ENCODE data around the gene ZSCAN16.

Gene ZSCAN16

DNA sequence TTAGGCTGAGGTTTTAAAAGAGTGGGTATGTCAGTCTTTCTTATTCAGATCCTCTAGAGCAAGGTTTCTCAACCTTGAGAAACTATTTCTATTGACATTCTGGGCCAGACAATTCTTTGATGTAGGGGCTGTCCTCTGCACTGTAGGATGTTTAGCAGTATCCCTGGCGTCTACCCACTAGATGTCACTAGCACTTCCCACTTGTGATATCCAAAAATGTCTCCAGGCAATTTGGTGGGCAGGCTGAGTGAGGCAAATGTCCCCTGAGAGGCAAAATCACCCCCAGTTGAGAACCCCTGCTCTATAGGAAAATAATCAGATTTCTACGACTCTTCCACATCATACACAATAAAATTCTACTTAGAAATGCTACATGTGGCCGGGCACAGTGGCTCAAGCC is 9.6 kb downstream of the ZSCAN16 start:
- DNase-seq (ENCODE audit: low read depth, low spot score) = no peak

DNA sequence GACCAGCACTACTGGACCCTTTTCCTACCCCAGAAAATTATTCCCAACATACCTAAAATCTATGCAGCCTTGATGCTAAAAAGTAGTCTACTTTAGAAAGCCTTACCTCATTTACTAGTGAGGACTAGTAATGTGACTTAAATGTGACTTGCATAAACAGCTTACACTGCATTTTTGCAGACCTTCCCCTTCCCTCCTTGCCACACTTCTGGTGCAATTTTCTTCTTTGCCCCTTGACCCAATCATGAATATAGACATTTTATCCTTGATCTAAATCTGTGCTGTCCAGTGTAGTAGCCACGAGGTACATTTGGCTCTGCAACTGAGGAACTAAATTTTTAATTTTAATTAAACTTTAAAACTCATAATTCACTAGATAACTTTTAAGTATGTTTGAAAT is 10.3 kb downstream of the ZSCAN16 start:
- no peak for DNase-seq (ENCODE audit: low read depth, low spot score)

DNA sequence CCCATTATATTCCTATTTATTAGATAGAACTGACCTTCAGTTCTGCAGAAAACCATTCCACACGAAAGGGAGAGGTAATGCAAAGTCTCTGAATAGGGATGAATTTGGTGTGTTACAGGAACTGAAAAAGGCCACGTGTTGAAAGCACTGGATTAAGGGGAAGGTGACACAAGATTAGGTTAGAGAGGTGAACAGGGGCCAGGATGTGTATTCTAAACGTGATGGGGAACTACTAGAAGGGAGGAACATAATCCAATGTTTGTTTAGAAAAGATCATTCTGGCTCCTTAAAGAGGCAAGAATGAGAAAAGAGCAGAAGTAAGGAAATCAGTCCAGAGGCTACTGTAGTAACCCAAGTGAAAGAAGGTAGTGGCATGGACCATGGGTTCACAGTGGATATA is 11.0 kb downstream of the ZSCAN16 start:
- DNase-seq (ENCODE audit: low read depth, low spot score) = no peak

DNA sequence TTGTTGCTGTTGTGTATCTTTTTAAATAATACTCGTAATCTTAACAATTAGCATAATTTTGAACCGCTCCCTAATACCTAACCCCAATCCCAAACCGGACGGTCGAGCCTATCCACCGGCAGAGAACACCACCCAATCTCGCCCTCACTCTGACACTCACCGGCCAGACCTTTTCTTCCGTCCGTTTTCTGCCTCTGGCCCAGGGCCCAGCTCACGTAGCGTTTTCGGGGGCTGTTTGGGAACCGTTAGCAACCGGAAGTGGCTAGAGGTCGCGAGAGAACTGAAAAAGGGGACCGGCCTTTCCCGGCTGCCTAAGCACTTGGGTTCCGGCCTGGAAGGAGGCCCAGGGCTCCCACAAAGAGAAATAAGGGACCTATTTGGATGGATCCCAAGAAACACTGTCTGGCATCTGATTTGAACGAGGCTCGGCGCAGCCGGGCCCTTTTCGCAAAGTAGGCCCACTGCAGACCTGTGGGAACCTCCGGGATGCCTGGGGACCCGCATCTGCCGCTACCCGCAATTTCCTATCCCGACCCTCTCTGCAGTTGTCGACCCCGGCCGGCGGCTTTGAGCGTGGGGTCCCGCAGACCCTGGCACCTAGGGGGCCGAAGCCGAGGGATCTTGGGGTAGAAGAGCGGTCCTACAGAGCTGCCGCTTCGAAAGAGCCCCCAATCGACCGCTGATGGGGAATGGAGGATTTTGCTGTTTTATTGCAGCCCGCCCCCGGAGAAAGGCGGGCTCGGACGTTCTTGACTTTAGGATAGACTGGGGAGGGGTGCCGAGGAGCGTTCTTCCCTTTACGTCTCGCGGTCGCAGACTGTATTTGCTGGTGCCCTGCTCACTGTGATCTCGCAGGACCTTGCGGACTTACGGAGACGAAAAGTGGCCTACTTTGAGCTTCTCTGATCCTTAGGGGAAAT is 12.4 kb downstream of the ZSCAN16 start:
- DNase-seq (ENCODE audit: low read depth, low spot score) = peak; percentile 80

DNA sequence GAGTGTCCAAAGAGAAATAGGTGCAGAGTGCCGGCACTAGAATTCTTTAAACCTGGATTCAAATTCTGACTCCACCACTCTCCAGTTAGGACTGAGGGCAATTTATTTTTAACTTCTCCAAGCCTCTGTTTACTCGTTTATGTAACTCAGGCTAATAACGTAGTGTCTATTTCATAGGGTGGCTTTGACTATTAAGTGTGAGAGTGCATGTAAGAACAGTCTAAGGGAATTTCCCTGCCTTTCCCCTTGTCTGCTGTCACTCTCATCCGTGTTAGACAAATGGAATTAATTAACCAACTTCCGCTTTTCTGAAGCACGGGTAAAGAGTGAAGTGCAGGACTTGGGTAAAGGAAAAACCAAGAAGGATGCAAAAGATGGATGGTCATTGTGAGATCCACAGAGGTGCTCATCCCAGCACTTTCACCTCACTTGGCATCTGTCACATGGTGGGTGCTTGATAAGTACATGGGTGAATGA is 13.1 kb downstream of the ZSCAN16 start:
- no peak for DNase-seq (ENCODE audit: low read depth, low spot score)

DNA sequence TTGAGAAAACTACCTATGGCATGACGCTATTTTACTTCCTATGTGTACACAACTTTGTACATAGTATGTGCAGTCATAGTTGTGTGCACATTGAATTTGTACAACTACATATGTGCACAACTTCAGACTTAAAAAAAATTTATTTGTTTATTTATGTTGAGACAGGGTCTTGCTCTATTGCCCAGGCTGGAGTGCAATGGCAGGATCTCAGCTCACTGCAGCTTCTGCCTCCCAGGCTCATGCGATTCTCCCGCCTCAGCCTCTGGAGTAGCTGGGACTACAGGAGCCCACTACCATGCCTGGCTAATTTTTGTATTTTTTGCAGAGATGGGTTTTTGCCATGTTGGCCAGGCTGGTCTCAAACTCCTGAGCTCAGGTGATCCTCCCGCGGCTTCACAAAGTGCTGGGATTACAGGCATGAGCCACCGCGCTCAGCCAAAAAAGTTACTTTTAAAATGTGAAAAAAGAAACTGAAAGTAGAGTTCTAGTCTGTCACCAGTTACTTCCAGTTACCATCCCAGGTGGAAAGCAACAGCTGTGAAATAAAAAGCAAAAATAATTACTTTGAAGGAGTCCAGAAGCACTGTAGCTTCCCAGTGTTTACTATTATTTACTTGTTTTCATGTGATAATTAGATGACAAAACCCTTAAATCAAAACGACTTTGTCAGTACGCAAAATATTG is 15.6 kb downstream of the ZSCAN16 start:
- DNase-seq (ENCODE audit: low read depth, low spot score) = no peak

DNA sequence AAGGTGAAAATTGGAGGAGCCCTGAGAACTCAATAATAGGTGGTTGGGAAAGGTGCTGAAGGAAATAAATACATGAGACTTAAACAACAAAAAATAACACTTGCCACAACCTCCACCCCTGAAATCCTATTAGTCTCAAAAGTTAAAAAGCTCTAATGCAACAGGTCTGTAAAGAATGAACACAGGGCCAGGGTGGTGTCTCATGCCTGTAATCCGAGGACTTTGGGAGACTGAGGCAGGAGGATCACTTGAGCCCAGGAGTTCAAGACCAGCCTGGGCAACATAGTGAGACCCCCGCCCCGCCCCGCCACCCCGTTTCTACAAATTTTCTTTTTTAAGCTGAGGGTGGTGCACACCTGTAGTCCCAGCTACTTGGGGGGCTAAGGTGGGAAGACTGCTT is 16.2 kb downstream of the ZSCAN16 start:
- DNase-seq (ENCODE audit: low read depth, low spot score) = no peak

DNA sequence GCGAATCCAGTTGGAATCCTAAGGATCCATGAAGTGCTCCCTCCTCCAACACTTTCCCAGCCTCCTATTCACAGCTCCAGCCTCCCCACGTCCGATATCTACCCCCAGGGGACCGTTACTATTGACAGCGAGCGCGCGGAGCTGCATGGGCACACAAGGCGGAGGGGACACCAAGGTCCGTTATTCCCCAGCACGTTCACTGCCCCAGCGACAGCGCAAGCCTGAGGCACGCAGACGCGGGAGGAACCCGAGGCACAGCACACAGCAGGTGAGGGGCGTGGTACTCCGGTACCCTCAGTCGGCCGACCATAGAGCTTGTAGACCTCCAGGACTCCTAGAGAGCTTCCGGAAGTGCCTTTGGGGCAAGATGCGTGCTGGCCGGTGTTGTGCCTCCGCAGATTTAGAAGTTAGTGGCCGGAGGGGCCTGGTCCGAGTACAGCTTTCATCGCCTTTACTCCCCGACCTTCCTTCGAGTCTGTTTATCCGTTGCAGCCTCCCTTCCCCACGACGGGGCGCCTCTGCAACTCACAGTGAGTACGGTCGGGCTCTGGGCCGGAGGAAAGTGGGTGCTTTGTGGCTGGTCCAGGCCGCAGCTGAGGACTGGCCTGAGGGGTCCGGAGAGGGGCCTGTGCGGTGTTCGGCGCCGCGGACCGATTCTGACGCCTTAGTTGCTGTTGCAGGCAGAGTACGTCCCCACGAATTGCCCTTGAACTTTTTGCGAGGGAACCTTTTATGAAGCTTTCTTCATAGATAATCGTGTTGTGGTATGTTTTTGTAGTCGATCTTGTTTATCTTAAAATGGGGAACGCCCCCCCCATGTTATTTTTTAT is 17.3 kb downstream of the ZSCAN16 start, which contains the start of gene ZKSCAN8:
TSS of gene ZKSCAN8 (plus strand) at position 384 of the 830 bp plus-strand sequence. CDS start 6,525 bp downstream, outside the sequence.
- peak; percentile 92 for DNase-seq (ENCODE audit: low read depth, low spot score)

DNA sequence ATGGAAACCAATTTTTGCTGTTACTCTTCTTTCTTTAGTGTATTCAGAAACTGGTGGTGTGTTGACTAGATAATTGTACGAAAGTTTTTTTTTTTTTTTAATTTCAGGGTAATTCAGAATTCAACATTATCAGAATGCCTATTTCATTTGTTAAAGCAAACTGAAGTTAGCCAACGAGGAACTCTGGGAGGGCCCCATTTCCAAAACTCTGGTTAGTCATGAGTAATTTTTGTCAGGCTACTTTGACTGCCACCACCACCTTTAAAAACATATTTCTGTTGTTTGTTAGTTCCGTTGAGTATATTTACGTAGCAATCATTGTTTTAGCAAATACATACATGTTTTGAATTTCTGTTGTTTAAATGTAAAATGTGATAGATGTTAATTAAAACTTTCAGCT is 18.0 kb downstream of the ZSCAN16 start:
- DNase-seq (ENCODE audit: low read depth, low spot score) = no peak

DNA sequence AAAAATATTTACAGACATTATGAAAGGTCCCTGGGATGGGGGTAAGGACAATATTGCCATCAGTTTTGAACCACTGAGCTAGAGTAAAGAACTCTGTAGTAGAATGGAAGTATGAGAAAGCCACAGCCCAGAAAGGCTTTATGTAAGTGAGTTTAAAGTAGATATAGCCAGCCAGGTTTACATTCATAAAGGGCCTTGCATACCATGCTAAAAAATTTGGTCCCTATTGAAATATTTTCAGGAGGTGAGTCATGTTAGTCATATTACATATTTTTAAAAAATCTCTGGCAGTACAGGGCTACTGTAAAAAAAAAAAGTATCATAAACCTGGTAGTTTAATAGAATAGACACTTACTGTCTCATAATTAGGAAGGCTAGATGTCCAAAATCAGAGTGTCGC is 20.8 kb downstream of the ZSCAN16 start:
- DNase-seq (ENCODE audit: low read depth, low spot score) = no peak

DNA sequence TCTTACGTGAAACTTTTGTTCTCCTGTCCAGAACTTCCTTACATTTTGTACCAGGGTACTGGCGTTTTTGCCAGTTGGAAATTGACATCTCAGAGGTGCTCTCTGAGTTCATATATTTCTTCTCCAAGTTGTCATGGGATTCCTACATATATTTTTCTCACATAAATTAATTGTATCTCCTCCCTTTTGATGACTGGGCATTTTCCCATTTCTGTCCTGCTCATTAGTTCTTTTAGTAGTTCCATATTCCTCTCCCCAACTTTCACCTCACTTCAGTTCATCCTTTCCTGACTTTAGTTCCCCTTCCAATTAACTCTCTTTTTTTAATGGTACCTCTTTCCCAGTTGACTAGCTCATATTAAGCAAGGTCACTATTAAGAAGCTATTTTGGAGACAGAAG is 28.1 kb downstream of the ZSCAN16 start:
- no peak for DNase-seq (ENCODE audit: low read depth, low spot score)

DNA sequence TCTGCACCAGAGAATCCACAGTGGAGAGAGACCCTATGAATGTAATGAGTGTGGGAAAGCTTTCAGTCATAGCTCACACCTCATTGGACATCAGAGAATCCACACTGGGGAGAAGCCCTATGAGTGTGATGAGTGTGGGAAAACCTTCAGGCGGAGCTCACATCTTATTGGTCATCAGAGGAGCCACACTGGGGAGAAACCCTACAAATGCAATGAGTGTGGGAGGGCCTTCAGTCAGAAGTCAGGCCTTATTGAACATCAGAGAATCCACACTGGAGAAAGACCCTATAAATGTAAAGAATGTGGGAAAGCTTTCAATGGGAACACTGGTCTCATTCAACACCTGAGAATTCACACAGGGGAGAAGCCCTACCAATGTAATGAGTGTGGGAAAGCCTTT is 29.1 kb downstream of the ZSCAN16 start:
- DNase-seq (ENCODE audit: low read depth, low spot score) = no peak

DNA sequence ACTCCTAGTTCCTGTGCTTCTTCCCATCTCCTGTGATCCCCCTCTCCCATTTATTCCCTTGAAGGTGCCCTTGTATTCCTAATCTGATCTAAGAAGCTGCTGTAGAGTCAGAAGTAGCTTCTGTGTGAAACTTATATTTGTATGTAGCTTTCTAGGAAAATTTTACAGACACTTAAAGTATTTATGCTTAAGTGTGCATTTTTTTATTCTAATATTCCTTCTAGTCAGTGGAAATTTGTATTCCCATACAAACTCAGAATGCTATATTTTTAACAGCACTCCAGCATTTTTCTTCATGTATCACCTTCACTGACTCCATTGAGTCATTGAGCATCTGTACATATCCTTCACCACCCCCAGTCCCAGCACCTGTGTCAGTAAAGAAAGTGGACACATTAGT is 29.9 kb downstream of the ZSCAN16 start:
- no peak for DNase-seq (ENCODE audit: low read depth, low spot score)

DNA sequence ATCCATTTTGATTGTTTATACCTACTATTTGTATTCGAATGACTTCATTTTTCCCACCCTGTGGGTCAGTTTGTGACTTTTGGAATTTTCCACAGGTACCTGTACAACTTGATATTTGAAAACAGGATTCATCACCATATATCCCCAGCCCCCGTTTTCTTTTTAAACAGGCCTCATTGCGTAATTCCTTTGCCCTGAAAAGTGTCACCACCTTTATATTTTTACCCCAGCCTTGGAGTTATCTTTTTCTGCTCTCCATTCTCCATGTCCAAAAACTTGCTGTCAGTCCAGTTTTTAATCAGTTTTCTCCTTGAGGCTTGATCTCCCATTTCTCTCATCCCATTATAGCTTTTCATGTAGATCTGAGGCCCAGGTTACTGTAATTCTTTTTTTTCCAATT is 33.9 kb downstream of the ZSCAN16 start:
- no peak for DNase-seq (ENCODE audit: low read depth, low spot score)

DNA sequence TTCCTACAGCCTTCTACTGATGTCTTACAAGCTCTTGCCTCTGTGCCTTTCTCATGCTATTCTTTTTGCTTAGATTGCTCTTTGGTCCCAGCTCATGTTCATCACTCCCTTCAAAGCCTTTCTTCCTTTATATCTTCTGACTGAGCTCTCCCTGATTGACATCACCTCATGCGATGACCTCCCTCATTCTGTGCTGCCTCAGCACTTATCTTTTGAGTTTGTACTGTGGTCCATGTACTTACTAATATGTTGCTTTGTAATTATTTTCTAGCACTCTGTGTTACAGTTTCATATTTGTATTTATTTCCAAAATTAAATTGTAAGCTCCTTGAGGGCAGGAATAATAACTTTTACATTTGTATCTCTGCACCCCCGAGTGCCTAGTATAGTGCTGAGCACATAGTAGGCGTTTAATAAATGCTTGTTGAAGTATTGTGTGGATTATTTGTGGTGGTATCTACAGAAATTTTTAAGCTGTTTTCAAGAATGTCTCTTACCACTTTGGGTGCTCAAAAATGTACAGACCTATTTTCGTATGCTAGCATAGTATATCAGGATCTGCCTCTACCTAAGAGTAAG is 34.7 kb downstream of the ZSCAN16 start:
- DNase-seq (ENCODE audit: low read depth, low spot score) = no peak

DNA sequence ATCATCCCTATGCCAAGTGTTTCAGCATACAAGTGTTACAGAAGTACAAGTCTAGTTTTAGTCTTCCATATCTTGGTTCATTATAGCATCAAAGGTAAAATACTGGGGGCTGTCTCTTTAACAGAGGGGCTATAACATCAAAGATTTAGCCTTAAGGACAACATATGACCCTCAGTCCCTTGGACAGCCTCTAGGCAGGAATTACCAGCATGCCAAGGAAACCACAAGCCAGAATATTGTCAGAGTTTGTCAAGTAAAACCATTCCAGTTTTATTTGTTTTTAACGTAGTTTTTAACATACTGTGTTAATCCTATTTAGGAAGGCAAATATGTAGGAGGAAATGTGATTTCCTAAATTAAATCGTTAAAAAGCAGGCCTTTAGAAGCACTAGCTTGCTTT is 35.8 kb downstream of the ZSCAN16 start:
- DNase-seq (ENCODE audit: low read depth, low spot score) = no peak

DNA sequence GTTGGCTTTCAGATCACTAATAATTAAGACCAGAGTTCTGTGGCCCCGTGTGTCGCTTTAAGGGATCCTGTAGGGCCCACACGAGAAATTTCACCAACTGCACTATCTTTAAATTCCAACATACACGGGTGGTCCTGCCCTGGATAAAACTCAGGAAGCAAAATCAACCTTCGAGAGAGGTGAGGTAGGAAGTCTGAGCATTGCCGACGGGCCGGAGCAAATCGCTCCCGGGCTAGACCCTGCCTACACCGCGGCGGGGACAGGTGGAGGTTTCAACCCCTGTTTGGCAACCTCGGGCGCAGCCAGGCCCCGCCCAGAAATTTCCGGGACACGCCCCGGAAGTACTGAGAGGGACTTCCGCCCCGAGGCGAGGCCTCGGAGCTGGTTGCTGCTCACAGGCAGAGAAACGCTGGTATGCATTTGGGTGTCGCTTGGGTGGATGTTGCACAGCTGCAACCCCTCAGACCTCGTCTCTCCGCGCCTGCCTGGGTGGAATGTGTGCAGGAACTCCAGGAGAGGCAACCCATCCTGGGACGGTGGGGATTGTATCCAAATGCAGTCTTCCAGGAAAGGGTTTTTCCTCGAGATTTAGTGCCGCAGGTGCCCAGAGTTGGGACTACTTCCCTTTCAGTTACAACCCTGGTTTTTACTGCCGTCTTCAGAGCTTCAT is 37.1 kb downstream of the ZSCAN16 start:
- DNase-seq (ENCODE audit: low read depth, low spot score) = peak; percentile 42

DNA sequence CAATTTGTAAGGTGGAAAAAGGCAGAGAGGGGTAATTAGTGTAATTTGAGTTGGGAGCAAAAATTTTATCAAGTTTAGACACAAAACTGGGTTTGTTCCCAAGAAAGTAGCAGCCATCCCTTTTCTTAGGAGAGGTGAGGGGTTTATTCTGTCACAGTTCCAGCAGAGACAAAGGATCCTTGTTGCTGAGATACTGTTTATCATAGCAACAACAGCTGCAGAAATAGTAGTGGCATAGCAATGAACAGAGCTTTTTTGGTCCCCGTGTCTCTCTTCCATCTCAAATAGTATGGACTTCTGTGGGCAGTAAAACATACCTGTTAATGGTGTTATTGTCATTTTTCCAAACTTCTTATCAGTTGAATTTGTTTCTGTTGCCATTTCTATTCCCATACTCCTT is 41.2 kb downstream of the ZSCAN16 start:
- no peak for DNase-seq (ENCODE audit: low read depth, low spot score)

DNA sequence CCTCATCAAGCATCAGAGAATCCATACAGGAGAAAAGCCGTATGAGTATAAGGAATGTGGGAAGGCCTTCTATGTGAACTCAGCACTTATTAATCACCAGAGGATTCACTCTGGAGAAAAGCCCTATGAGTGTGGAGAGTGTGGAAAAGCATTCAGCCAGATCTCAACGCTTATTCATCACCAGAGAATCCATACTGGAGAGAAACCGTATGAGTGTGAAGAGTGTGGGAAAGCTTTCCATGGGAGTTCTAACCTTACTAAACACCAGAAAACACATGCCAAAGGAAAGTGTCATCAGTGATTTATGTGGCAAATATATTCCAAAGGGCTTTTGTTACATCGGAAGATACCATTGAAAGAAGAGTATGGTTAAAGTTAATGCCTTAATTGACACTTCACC is 42.7 kb downstream of the ZSCAN16 start:
- no peak for DNase-seq (ENCODE audit: low read depth, low spot score)

DNA sequence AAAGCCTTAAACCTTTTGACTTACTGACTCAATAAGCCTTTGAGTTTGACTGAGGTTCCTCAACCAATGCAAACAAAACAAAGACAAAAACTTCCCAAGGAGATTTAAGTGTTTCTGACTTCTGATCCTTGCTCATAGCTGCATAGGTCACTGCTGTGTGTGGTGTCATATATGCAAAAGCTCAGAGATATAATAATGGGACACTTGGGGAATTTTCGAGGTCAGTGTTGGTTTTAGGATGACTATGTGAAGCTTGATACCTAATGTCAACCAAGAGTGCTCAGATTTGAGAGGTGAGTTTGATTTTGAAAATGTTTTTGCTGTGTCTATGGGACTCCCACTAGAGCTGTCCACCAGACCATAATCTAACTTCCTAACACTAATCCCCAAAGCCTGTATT is 43.5 kb downstream of the ZSCAN16 start:
- DNase-seq (ENCODE audit: low read depth, low spot score) = no peak

DNA sequence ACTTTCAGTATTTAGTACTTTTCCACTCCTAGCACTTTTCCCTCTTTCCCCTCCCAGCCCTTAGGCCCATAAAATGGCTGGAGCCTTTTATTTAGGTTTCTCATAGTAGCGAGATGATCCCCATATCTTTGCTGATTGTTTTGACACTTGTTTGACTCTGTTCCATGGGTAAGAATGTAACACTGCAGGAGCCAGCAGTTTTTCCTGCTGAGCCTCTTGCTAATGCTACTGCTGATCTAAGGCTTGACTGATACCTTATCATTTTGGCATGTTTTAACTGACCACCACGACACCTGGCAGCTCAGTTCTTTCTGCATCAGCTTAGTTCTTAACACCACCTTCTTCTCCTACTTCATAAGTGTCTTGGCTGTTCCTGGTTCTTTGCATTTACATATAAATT is 46.9 kb downstream of the ZSCAN16 start:
- no peak for DNase-seq (ENCODE audit: low read depth, low spot score)

Measured in iPS DF 19.7 (cell line).